ENCODE data around the gene WASL. TPM values are rescaled to one million over a fixed set of nuclear protein-coding genes. Genes with fewer than 3 reads are reported as not detected.
"Not testable (repeated sequence)": the region's sequence is repeated elsewhere in the genome, so short reads cannot be mapped to it uniquely, and the experiment has no call there.

WASL gene
- total RNA-seq, 1 experiment from 2014 or later, result 25.8 TPM

DNA sequence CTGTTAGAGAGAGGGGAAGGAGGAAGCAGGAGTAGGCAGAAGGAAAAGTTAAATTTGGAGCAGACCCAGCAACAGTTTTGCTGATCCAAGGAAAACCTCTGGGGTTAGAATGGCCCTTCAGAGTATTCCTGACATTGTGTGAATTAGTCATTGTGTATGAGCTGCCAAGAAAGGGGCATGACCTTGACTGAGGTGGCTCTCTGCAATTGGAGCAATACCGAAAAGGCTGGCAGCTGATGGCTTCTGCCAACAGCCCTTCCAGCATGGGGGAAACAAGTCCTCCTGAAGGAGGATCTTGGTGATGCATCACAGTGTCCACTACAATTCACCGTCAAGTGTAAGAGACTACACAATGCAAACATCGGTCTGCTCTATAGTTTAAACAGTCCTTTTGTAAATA lies 20.6 kb upstream of the WASL start:
- peak; percentile 88 for DNase-seq (ENCODE audit: low read depth)

DNA sequence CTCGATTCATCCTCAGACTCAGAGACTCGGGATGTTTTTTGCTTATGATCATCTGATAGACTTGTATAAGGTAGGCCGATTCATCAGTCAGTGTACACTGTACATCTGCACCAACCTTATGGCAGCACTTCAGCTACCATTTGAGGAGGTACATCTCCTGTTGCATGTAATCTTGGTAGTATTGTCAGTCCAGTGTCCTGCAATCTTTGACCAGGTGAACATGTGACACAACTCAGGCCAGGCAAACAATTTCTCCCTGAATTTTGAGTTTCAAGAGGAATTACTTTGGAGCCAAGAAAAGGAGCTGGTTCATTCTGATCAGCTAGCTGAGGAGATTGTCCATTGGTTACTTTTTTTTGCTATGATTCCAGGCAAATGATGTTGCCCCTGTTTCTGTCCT lies 19.7 kb upstream of the WASL start:
- no peak for DNase-seq (ENCODE audit: low read depth)

DNA sequence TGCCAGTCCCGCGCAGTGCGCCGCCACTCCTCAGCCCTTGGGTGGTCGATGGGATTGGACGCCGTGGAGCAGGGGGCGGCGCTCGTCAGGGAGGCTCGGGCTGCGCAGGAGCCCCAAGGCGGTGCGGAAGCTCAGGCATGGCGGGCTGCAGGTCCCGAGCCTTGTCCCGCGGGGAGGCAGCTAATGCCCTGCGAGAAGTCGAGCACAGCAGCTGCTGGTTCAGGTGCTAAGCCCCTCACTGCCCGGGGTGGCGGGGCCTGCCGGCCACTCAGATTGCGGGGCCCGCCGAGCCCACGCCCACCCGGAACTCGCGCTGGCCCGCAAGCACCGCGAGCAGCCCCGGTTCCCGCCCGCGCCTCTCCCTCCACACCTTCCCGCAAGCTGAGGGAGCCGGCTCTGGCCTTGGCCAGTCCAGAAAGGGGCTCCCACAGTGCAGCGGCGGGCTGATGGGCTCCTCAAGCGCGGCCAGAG lies 14.4 kb upstream of the WASL start:
- no peak for DNase-seq (ENCODE audit: low read depth)

DNA sequence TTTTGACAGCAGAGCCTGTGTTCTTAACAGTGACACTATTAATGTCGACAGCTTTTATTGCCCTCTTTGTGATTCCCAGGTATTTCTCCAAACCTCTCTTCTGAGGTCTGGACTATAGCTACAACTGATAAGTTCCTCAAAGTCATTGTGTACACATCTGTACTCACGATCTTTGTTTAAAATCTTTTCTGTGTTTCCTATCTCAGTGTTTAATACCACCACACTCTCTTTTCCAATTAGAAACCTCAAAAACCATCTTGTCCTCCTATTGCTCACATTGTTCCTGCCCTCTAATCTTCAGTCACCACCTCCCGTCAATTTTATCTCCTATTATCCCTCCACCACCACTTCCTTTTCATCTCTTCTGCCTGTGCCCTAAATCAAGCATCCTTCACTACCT lies 12.9 kb upstream of the WASL start:
- DNase-seq (ENCODE audit: low read depth), result no peak

DNA sequence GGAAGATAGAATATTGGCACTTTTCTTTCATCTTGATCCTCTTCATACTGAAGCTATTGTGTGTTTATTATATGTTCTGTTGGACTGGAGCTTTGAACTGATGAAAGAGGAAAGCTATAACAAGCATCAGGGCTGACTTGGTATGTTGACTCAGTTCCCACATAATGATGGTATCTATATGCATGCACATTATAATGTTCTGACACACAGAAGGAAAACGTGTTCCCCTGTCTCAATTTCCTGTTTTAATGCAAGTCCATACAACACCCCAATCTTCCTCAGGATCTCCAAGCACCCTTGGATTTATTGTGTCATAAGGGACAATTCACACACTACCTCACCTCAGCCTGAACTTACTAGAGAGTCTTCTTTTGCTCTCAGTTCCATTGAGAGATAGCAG lies 8.3 kb upstream of the WASL start:
- no peak for DNase-seq (ENCODE audit: low read depth)

DNA sequence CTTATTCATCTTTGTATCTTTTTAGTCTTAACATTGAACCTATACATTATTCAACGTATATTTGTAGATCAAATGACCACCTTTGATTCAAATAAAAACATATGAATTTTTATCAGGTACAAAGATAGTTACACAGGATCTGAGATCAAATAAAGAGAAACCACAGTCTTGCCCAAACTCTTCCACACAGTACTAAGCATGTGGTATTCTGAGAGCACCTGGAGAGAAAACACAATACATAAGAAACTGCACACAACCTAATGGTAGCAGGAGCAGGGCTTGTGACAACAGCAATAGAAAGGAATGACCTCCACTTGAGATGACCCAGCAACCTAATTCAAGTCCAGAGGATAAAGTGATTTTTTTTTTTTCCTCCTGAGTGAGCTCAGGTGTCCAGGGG lies 6.5 kb upstream of the WASL start:
- DNase-seq (ENCODE audit: low read depth), result no peak

DNA sequence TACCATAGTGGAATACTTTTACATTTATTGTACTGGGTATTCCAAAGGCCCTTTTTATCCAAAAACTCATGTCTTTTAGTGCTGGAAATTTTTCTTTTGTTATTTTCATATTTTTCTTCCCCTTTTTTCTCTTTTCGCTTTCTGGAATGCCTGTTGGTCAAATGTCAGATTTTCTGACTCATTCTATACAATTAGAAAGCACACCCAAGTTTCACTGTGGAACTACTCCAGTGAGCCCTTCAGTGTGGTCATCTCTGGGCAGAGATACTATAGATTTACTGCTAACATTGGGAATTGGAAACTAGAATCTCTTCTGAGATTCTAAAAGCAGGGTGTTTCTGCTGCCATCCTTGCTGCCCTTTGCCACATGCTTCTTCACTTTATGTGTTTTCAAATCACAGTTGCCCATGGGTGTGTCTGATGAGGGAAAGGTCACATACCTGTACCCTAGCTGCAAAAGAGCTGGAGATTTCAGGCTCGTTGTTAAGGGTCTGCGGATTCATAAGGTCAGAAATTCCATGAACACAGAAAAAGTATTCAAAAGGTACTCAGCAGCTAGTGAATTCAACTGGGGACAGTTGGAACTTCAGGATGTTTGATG lies 5.6 kb upstream of the WASL start:
- DNase-seq (ENCODE audit: low read depth), result no peak

DNA sequence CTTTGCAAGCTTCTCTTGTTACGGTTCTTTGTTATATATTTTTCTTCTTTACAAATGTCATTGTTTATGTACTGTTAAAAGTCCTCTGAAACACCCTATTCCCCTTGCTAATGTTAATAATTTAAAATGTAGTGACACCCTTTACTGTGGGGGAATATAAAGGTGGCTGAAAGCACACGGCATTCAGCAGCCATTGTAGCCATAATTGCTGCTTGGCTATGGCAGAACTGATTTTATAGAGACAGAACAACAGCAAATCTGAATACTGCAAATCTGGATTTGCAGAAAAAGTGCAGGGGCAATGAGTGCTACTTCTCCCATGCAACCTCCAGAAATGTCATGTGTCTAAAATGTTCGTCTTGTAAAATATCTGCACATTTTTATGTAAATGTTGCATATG lies 3.7 kb upstream of the WASL start:
- DNase-seq (ENCODE audit: low read depth), result no peak

DNA sequence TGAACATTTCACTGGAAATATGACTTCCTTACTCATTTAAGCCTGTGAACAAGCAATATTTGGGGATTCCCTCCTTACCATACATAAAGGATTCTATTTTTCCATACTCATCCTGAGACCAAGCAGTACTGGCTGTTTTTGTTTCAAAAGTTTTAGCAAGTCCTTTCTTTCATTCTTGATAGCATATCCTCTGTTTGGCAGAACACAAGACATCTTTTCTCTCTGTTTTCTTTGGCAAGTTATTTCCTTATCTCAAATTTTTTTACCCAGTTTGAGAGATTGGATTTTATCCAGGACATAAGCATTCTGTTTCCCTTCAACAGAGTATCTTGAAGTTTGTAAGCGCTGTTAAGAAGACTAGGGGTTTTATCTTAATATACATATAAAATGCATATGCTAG lies 3.0 kb upstream of the WASL start:
- no peak for DNase-seq (ENCODE audit: low read depth)

DNA sequence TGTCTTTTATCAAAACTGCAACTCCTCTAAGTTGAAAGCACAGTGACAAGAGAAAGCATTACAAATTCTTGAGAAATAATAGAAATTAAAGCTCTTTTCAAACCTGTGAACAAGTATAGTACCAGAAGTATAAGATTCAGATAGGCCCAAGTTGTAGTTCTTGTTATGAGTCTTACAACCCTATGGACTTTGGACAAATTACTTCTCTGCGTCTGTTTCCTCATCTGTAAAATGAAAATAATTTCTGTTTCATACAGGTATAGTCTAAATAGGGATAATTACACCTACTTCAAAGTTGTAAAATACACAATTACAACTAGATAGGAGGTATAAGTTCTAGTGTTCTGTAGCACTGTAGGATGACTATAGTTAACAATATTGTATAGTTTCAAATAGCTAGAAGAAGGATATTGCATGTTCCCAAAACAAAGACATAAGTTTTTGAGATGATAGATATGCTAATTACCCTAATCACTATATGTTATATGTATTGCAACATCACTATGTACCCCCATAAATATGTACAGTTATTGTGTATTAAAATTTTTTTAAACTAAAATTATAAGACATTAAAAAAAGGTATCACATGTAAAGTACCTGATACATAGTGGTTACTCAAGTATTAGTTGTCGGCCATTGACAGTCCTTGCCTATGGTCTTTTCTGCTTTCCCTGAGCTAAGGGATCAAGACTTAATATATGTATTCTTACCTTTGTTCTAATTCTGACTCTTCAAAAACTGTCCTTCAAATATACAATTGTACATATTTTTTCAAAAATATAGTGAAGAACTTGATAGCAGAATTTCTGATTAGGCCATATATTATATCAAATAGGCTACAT lies 1.8 kb upstream of the WASL start:
- DNase-seq (ENCODE audit: low read depth), result no peak

DNA sequence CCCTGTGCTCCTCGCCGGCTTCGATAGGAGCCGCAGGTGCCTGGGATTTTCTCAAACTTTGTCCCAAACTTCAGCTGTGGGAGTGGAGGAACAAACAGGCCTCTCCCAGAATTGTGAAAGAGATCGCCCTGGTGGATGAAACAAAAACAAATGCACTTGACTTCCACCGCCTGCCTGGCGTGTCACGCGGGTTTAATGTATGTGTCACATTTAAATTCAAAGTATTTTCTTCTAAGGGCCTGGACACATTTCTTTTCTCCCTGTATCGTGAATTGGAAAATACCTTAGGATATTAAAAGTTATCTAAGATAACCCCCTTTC lies 694 bp upstream of the WASL start:
- DNase-seq (ENCODE audit: low read depth), result peak; percentile 70

DNA sequence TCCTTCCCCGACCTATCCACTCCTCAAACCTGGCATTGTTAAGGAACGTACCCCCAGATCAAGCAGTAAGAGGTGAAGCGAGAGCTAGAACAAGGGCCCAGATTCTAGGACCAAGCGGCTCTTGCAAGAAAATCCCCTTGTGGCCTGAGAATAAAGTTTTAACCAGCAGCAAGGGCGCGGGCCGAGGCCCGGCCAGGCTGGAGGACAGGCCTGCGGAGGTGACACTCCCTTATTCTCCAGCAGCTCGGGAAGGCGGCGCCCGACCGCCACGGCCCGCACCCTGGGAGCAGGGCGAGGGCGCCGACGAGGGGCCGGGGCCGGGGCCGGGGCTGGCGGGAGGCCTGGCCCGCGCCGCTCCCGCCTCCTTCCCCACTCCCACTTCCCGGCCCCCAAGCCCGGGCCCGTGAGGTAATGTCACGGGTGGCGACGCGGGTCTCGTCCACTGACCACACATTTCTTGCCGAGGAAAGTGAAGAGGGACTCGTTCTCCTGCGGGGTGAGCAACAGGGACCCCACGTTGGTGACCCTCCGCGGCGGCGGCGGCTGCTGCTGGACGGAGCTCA lies 551 bp downstream of the WASL start:
- peak; percentile 34 for DNase-seq (ENCODE audit: low read depth)

DNA sequence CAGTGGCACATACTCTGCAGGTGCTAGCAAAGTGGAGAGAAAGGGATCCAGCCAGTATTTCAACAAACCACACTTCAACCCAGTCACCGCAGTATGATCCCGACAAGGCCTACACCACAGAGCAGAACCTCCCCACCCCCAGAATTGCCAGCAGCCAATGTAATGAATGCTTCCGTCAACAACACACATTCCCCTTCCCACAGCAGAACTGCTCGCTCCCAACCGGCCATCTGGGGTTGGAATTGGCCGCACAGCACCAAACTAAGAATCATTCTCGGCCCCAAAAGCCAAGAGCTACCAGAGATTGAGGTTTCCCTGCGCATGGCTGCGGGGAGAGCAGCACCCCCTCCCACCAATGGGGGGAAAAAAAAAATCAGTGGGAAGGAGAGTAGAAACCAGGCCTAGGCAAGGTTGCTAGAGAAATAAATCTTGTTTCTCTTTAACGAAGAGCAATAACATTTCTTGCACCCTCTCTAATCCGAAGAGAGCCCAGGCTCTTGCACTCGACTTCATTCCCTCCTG lies 1.1 kb downstream of the WASL start:
- peak; percentile 86 for DNase-seq (ENCODE audit: low read depth)

DNA sequence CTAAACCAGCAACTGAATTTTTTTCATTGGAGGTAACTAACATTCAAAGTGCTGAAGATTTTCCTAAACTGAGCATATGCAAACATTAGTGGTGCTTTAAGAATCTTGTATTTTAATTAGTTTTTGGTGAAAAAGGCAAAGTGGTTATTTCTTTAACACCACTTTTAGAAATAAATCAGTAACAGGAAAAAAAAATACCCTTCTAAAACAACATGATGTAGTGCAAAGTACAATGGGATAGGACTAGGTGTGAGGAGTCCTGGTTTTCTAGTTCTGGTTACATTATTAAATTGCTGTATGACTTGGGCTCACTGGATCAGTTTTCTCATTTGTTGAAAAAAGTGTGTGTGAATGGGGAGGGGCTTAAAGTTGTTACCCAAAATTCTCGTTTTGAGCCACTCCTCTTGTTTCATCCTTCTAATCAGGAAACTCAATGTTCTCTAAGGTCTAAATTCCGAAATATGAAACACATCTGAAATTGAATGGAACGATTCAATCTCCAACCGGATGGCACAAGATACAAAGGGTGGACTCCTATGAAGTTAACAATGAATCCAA lies 1.8 kb downstream of the WASL start:
- no peak for DNase-seq (ENCODE audit: low read depth)

DNA sequence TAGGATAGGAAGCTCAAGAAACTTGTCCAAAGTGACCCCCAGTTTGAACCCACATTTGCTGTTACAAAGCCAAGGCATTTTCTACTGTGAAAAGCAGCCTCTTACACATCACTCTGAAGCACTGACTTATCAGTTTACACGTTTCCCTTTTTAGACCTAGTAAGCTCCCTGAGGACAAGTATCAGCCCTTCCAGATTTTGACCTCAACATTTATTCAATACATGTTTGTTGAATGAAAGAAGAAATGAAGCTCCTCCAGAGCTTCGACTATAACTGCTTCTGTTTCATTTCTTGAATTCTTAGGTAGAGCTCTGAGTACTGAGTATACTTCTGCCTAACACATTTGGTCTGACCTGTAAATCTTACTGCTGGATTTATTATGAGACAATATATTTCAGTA lies 2.7 kb downstream of the WASL start:
- no peak for DNase-seq (ENCODE audit: low read depth)

DNA sequence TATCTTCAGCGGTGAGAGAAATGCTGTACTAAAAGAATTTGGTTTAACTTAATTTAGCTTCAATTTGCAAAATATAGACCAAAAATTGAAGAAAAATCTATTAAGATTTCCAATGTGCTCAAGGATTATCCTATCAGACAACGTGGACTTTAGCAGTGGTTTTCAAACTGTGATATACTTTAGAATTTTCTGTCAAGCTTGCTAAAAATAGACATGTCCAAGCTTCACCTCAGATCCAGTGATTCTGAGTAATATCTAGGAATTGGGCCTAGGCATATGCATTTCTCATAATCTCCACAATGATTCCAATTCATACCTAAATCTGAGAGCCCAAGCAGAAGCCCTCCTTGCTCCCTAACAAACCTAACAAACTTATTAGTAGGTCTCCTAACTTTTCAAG lies 3.4 kb downstream of the WASL start:
- DNase-seq (ENCODE audit: low read depth), result no peak

DNA sequence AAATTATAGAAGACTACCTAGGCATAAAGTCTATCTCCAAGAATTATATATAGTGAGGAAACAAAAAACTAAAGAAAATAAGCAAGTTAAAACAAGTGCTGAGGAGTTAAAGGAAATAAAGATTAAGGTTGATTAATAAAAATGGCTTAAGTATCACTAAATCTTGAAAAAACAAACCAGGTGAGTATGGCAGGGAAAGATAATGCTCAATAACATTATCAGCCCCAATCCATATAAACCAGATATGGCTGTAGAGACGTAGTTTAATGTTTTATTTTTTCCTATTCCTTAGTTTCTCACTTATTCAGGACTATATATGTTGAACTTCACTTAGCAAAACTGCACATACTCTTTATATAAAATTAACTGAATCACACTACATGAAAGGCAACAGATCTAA lies 4.4 kb downstream of the WASL start:
- no peak for DNase-seq (ENCODE audit: low read depth)

DNA sequence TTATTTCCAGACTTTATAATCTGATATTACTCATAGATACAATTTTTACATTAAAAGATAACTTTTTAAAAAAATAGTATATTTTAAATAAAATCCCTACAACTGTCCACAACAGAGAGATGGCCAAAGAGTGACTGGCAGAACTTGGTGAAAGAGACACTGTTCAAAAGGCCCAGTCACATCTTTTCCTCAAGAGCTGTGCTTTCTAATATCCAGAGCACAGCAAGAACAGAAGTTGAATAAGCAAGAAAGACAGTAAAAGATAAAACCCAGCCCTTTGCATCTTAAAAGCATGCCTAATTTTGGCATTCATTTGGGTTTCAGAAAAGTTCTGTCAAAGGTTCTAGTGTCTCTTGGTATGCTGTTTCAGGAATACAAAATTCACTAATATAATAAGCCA lies 6.9 kb downstream of the WASL start:
- DNase-seq (ENCODE audit: low read depth), result no peak

DNA sequence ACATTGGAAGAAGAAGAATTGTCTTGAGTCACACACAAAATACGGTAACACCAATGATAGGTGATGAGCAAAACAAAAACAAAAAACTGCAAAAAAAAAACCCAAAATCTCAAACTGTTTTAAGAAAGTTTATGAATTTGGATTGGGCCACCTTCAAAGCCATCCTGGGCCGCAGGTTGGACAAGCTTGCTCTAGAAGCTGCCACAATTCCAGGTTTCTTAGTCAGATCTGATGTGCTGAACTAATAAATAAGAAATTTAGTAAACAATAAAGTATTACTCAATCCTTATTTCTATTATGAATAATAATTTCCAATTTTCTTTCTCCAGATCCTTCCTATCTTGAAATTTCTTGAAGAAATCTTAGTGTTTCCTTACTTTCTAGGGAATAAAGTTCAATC lies 10.0 kb downstream of the WASL start:
- no peak for DNase-seq (ENCODE audit: low read depth)

DNA sequence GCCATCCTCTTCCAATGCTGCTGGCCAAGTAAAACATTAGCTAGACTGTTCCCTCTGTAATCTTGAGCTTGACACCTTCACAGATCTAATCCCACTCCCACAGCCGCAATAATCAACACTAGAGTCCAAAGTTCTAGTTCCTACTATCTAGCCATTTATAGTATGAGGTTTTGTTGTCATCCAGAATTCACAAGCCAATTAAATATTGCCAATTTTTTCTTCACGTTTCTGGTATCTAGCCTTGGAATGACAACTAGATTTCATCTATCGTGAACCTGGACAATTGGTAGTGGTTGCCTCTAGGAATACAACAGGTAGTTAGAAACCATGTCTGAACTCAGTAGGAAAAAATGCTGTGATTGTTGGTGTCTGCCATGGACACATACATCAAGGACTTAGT lies 10.4 kb downstream of the WASL start:
- DNase-seq (ENCODE audit: low read depth), result no peak

DNA sequence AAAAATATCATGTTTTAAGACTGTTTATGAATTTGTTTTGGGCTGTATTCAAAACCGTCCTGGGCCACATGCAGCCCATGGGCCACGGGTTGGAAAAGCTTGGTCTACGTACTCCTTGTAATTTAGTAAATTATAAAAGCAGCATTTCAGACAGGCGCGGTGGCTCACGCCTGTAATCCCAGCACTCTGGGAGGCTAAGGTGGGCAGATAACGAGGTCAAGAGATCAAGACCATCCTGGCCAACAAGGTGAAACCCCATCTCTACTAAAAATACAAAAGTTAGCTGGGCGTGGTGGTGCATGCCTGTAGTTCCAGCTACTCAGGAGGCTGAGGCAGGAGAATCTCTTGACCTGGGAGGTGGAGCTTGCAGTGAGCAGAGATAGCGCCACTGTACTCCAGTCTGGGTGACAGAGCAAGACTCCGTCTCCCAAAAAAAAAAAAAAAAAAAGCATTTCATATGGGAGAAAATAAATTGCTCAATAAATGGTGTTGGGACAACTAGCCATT lies 11.6 kb downstream of the WASL start:
- DNase-seq (ENCODE audit: low read depth), result not testable (repeated sequence)

DNA sequence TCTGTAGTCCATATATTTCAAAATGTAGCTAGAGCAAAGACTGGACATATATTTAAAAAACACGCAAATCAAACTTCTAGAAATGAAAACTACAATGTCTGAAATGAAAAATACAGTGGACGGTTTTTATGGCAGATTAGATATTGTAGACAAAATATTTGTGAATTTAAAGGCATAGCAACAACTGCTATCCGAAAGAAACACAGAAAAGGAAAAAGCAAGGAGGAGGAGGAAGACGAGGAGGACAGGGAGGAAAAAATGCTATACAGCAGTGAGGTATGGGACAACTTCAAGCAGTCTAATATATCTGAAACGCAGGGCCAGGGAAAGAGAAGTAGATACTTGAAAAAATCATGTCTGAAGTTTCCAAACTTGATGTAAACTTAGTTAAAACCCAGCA lies 13.3 kb downstream of the WASL start:
- DNase-seq (ENCODE audit: low read depth), result no peak

DNA sequence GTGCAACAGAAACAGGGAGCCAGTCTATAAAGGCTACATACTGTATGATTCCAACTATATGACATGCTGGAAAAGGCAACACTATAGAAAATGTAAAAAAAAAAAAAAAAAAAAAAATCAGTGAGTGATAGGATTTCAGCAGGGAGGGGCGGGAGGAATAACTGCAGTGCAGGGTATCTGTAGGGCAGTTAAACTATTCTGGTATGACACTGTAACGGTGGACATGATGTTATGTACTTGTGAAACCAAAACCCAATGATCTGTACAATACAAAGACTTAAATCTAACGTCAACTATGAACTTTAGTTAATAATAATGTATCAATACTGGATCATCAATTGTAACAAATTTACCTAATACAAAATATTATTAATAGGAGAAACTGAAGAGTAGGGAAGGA lies 14.3 kb downstream of the WASL start:
- DNase-seq (ENCODE audit: low read depth), result no peak

Measured in RPMI7951 (cell line).